Stimulated activated CD4-positive, alpha-beta T cell treated with anti-CD3 and anti-CD28 coated beads, Interleukin-15, amount 100 ng/mL, for 24 hours (primary cell): ENCODE measurements around the gene BAIAP3.

Source experiments
- DNase-seq: peaks from one replicate; pipeline ENCODE4 v3.0.0-alpha.2; 2020

BAIAP3 gene

GRCh38 chr16:1333854-1334700 lies 632 bp downstream of the BAIAP3 start:
- no peak for DNase-seq

GRCh38 chr16:1334739-1335138 lies 1.3 kb downstream of the BAIAP3 start:
- DNase-seq: no peak

- no peak for DNase-seq
Measured at GRCh38 chr16:1335211-1335971, 1.9 kb downstream of the BAIAP3 start.

- no peak for DNase-seq
Measured at GRCh38 chr16:1335996-1336395, 2.6 kb downstream of the BAIAP3 start.

- no peak for DNase-seq
Measured at GRCh38 chr16:1336619-1337018, 3.2 kb downstream of the BAIAP3 start.

GRCh38 chr16:1337486-1337885 lies 4.0 kb downstream of the BAIAP3 start:
- no peak for DNase-seq

- peak; percentile 34 for DNase-seq
Measured at GRCh38 chr16:1338119-1338730, 4.8 kb downstream of the BAIAP3 start.

GRCh38 chr16:1338855-1339675 lies 5.6 kb downstream of the BAIAP3 start:
- no peak for DNase-seq

- DNase-seq: no peak
Measured at GRCh38 chr16:1340730-1341494, 7.5 kb downstream of the BAIAP3 start.

- no peak for DNase-seq
Measured at GRCh38 chr16:1341495-1342420, 8.3 kb downstream of the BAIAP3 start.

GRCh38 chr16:1342526-1343427 lies 9.3 kb downstream of the BAIAP3 start:
- peak; percentile 93 for DNase-seq

GRCh38 chr16:1343428-1344242 lies 10.2 kb downstream of the BAIAP3 start:
- no peak for DNase-seq

GRCh38 chr16:1344499-1344898 lies 11.1 kb downstream of the BAIAP3 start:
- no peak for DNase-seq

GRCh38 chr16:1345087-1345486 lies 11.6 kb downstream of the BAIAP3 start:
- DNase-seq: no peak

GRCh38 chr16:1345651-1346421 lies 12.4 kb downstream of the BAIAP3 start:
- no peak for DNase-seq

GRCh38 chr16:1346422-1347285 lies 13.2 kb downstream of the BAIAP3 start:
- DNase-seq: no peak

- no peak for DNase-seq
Measured at GRCh38 chr16:1347286-1347855, 13.9 kb downstream of the BAIAP3 start.
